NCI-H82 treated with DMSO at 0.1 percent for 48 hours (cell line): ENCODE data around the gene KCTD18.

Experiments used
- DNase-seq: peaks from one replicate; lab custom pipeline; 2025; ENCODE audit not compliant: unreplicated experiment; lab: John Stamatoyannopoulos, UW

The KCTD18 gene

GRCh38 chr2:200488169-200488568, 21.7 kb downstream of the KCTD18 start:
- peak; percentile 42 for DNase-seq

GRCh38 chr2:200486529-200486928, 23.3 kb downstream of the KCTD18 start:
- no peak for DNase-seq

- peak; percentile 16 for DNase-seq
Observed at GRCh38 chr2:200484934-200485333, 24.9 kb downstream of the KCTD18 start.

- DNase-seq = peak; percentile 18
Observed at GRCh38 chr2:200483729-200484198, 26.1 kb downstream of the KCTD18 start.

- DNase-seq = peak; percentile 64
Observed at GRCh38 chr2:200482194-200482593, 27.7 kb downstream of the KCTD18 start.

GRCh38 chr2:200479692-200480265, 30.1 kb downstream of the KCTD18 start:
- DNase-seq = no peak

- DNase-seq = no peak
Observed at GRCh38 chr2:200477667-200478131, 32.2 kb downstream of the KCTD18 start.

GRCh38 chr2:200476836-200477235, 33.0 kb downstream of the KCTD18 start:
- DNase-seq = no peak

- DNase-seq = no peak
Observed at GRCh38 chr2:200475795-200476194, 34.1 kb downstream of the KCTD18 start.

GRCh38 chr2:200472853-200473464, 36.9 kb downstream of the KCTD18 start:
- DNase-seq = no peak

- DNase-seq = no peak
Observed at GRCh38 chr2:200471928-200472645, 37.8 kb downstream of the KCTD18 start.

GRCh38 chr2:200471324-200471848, 38.5 kb downstream of the KCTD18 start:
- peak; percentile 32 for DNase-seq

GRCh38 chr2:200470230-200470629, 39.6 kb downstream of the KCTD18 start:
- DNase-seq = no peak

- no peak for DNase-seq
Observed at GRCh38 chr2:200469708-200470211, 40.1 kb downstream of the KCTD18 start.

- DNase-seq = no peak
Observed at GRCh38 chr2:200467806-200468681, 41.8 kb downstream of the KCTD18 start.

- DNase-seq = no peak
Observed at GRCh38 chr2:200466425-200467418, 43.1 kb downstream of the KCTD18 start.

GRCh38 chr2:200463452-200463851, 46.4 kb downstream of the KCTD18 start:
- no peak for DNase-seq

- no peak for DNase-seq
Observed at GRCh38 chr2:200461846-200462710, 47.8 kb downstream of the KCTD18 start.

GRCh38 chr2:200459101-200459500, 50.8 kb downstream of the KCTD18 start:
- no peak for DNase-seq
